ENCODE data around the gene WDR45B. TPM values are rescaled to one million over a fixed set of nuclear protein-coding genes. Genes with fewer than 3 reads are reported as not detected.

The WDR45B gene
- polyA plus RNA-seq, 1 of the 3 experiments (the other 2 are of a cell fraction), result 171 TPM

DNA sequence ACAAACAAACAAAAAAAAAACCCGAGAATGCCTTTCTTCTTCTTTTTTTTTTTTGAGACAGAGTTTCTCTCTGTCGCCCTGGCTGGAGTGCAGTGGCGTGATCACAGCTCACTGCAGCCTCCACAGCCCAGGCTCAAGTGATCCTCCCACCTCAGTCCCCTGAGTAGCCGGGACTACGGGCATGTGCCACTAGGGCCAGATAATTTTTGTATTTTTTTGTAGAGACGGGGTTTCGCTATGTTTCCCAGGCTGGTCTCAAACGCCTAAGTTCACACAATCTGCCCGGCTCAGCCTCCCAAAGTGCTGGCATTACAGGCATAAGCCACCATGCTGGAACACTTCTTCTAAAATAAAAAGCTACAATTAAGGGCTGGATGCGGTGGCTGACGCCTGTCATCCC lies 17.0 kb upstream of the WDR45B start:
- ChIA-PET POLR2A (interaction anchor here (0.6 kb wide), 1 partner anchor 9 kb away, joined by 3 read pairs; no protein-coding TSS in a partner anchor), CTCF (no interaction called here)
- DNase-seq, result no peak
- 89% methylated on average over 11 of the region's 11 CpGs for WGBS (ENCODE audit: low lambda C conversion rate)
- Histone ChIP-seq H3K4me3 (ENCODE audit: low read depth in 2 of 2, low read length in 1 of 2) (no peak overlapping the region), H3K9ac (no peak overlapping the region), H3K4me2 (no peak overlapping the region), H3K9me2 (no peaks in the 10 kb centered on the region), H3K27me3 (ENCODE audit: insufficient read depth) (no peaks in the 10 kb centered on the region), H3K36me3 (replicated peaks in 1 of 2; ENCODE audit: control insufficient read depth in 1 of 2, insufficient read depth in 2 of 2, low read length in 1 of 2) (no peaks in the 10 kb centered on the region), H3K4me1 (ENCODE audit: control insufficient read depth in 1 of 2, insufficient read depth in 2 of 2, low read depth in 1 of 2, low read length in 1 of 2) (peaks cover 0 to 2% of the 10 kb centered on the region in 2 experiments; a peak in 1 of 4 replicates), H4K20me1 (ENCODE audit: insufficient read depth) (no peaks in the 10 kb centered on the region), H2AFZ (ENCODE audit: low read depth) (no peak overlapping the region), H3K9me3 (no peaks in the 10 kb centered on the region), H3K79me2 (ENCODE audit: insufficient read depth) (no peaks in the 10 kb centered on the region), H3K27ac (ENCODE audit: low read depth in 2 of 2, low read length in 1 of 2) (no peak overlapping the region), H3F3A (replicated peaks; ENCODE audit: insufficient read depth) (peaks cover 6% of the 10 kb centered on the region)
- TF ChIP-seq MAX (IDR thresholded peaks at IDR 0.05; ENCODE audit: low read depth), result no peak
- no peak for TF ChIP-seq GABPA (IDR thresholded peaks at IDR 0.05; ENCODE audit: low read depth)
- TF ChIP-seq POLR2AphosphoS5 (IDR thresholded peaks at IDR 0.05; ENCODE audit: low read depth, low read length), result no peak
- TF ChIP-seq ZBTB33 (IDR thresholded peaks at IDR 0.05; ENCODE audit: borderline replicate concordance, low read depth), result no peak
- no peak for TF ChIP-seq ELF1 (IDR thresholded peaks at IDR 0.05)
- no peak for TF ChIP-seq TEAD4 (IDR thresholded peaks at IDR 0.05; ENCODE audit: borderline replicate concordance, insufficient read depth)
- no peak for TF ChIP-seq GATA2 (CRISPR knock-in tag; IDR thresholded peaks at IDR 0.05)
- TF ChIP-seq CTCF (IDR thresholded peaks at IDR 0.05), result no peak
- TF ChIP-seq, protein P1, sequence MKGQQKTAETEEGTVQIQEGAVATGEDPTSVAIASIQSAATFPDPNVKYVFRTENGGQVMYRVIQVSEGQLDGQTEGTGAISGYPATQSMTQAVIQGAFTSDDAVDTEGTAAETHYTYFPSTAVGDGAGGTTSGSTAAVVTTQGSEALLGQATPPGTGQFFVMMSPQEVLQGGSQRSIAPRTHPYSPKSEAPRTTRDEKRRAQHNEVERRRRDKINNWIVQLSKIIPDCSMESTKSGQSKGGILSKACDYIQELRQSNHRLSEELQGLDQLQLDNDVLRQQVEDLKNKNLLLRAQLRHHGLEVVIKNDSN (IDR thresholded peaks at IDR 0.05; ENCODE audit: borderline replicate concordance, low read depth), result no peak
- no peak for TF ChIP-seq RAD21 (IDR thresholded peaks at IDR 0.05; ENCODE audit: low read length)
- no peak for TF ChIP-seq IRF3 (IDR thresholded peaks at IDR 0.05; ENCODE audit: low read depth, low read length)
- TF ChIP-seq NFIC (IDR thresholded peaks at IDR 0.05; ENCODE audit: borderline replicate concordance), result no peak
- no peak for TF ChIP-seq TCF12 (IDR thresholded peaks at IDR 0.05)
- TF ChIP-seq RCOR1 (IDR thresholded peaks at IDR 0.05; ENCODE audit: low read length), result no peak

Data from SK-N-SH (cell line).